ENCODE measurements around the gene HPCAL1.

The HPCAL1 gene

DNA sequence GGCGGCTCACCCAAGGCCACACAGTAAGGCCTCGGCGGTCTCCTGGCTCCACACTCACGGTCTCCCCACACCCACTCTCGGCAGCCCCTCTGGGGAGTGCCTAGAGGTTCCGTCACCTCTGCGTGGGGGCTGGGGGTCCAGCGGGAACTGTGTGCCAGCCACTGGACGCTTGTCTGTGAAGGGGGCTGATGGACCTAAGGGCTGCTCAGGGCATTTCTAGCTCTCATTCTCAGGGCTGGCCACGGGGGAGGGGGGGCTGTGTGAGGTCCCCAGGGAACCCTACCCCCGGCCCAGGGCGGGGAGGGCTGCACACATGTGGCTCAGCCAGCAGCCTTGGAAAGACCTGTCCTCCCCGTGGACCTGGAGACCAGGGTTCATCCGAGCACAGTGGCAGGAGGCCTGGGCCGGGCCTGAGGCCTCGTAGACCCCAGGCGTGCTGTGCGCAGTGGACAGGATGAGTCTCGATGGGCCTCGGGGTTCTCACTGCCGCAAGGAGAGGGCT is 172.6 kb downstream of the HPCAL1 start:
- no peak for DNase-seq

DNA sequence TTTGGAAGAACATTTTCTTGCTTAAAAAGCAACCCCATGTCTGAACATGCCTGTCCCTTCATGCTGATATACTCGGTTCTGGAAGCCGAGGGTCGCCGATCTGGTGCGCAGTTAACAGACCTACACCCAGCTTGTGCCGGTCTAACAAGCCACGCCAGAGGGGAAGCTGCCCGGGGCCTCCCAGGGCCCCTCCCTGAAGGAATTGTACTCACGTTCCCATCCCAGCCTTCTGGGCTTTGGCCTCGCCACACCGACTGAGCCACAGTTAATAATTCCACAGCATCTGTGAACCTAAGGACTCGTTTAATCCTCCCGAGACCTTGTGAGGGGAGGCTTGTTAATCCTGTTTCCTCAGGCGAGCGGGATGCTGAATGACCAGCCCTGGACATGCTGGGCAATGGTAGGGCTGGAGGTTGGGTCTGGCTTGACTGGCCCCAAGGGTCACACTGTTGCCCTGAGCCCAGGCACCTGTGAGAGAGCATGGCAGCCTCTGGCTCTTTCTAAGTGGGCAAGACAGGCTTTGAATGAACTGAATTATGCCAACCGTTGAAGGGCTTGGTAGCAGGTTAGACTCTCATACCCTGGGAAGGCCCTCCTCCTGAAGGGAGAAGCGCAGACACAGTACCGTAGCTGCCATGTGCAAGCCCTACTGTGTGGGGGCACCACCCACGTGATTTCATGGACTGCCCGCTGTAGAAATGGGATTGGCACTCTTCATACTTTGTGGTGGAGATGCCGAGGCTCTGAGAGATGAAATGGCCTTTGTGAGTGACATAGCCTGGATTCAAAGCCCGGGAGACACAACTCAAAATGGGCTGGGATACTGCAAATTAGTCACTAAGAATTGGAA is 173.3 kb downstream of the HPCAL1 start:
- no peak for DNase-seq

DNA sequence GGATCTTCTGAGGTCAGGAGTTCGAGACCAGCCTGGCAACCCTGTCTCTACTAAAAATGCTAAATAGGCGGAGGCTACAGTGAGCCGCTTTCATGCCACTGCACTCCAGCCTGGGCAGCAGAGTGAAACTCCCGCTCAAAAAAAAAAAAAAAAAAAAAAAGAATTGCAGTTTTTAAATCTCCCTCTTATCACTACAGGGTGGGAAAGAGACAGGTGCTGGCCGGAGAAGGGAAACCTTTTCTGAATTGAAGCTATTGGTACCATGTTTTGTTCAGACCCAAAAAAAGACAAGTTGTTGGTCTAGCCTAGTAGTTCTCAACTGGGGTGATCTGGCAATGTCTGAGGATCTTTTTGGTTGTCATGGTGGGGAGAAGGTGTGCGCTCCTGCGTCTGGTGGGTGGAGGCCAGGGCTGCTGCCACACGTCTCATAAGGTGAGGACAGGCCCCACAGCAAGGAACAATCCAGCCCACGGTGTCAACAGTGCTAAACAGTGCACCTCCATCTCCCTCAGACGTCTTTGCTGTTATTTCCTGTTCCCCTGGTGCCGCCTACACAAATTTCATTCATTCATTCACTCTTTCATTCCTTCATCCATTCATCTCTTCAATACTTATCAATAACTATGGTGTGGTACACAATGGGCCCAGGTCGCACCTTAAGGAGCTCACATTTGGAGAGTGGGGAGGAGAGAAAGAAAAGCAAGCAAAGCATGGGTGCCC is 174.2 kb downstream of the HPCAL1 start:
- no peak for DNase-seq
